Ramos (cell line): ENCODE data around the gene SSX4B.
"Not testable (repeated sequence)": the region's sequence is repeated elsewhere in the genome, so short reads cannot be mapped to it uniquely, and the experiment has no call there.

Experiments used
- in situ Hi-C: fragments of 300-500 bp; cut with MboI; formaldehyde crosslinking; loops from one replicate; pipeline ENCODE4 v1.14.3; 2022; ENCODE audit warnings: low sequenced_read_pairs; ENCODE audit not compliant: unreplicated experiment

Gene SSX4B, protein sequence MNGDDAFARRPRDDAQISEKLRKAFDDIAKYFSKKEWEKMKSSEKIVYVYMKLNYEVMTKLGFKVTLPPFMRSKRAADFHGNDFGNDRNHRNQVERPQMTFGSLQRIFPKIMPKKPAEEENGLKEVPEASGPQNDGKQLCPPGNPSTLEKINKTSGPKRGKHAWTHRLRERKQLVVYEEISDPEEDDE

GRCh38 chrX:48411860-48412259 lies at the start of gene SSX4B:
Gene SSX4B, minus strand, starts transcription at chrX:48411960. Its CDS starts 588 bp downstream, at chrX:48411372.
- in situ Hi-C loops, result not testable (repeated sequence)

DNA sequence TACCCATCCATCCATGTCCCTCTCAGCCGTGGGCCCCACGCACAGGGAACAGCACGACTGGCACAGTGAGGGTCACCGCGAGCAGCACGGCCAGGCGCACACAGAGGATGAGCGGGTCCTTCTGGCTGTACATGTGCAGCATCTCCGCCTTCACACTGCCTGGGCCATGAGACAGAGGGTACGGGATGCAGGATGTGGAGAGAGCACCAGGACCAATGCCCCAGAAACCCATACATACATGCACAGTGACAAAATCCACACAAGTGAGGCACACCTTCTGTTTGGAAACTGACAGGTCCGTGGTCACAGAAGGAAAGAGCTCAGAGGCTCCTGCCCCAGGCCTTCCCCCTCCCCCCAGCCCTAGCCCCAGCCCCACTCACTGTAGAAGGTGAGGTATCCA lies 48.8 kb upstream of the SSX4B start:
- in situ Hi-C loops, result no loop called here

- in situ Hi-C loops, result no loop called here
These were observed 48.3 kb upstream of the SSX4B start for GRCh38 chrX:48460031-48460430.

DNA sequence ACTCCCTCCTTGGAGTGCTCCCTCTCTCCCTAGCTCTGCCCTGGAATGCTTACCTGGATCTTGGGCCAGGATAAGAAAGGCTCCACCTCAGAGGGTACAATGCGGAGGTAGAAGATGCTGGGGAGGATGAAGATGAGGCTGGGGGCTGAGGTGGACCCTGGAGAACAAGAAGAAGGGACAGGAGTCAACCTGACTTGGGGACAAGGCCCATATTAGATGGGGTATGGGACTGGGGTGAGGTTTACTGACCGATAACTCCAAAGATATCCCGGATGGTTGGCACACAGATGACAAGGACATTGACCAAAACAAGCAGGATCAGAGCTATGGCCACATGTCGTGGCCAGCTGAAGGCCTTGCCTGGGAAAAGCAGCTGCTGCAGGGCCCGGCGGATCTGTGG lies 47.7 kb upstream of the SSX4B start:
- in situ Hi-C loops, result no loop called here

DNA sequence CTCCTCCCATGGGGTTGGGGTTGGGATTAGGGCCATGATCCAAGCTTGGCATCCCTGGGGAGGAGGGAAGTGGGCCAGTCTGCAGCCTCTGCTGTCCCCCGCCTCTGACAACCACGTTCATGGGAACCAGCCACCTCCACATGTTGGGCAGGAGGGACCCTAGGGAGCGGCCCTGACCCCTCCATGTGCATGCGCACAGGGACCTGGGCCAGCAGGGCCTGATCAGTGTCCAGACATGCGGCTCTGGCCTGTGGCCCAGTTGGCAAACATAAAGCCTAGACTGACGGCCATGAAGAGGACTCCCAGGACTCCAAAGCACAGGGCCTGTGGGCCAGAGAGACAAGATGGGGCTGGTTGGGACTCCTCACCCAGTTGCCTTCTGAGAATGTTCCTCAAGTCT lies 47.0 kb upstream of the SSX4B start:
- in situ Hi-C loops, result no loop called here

DNA sequence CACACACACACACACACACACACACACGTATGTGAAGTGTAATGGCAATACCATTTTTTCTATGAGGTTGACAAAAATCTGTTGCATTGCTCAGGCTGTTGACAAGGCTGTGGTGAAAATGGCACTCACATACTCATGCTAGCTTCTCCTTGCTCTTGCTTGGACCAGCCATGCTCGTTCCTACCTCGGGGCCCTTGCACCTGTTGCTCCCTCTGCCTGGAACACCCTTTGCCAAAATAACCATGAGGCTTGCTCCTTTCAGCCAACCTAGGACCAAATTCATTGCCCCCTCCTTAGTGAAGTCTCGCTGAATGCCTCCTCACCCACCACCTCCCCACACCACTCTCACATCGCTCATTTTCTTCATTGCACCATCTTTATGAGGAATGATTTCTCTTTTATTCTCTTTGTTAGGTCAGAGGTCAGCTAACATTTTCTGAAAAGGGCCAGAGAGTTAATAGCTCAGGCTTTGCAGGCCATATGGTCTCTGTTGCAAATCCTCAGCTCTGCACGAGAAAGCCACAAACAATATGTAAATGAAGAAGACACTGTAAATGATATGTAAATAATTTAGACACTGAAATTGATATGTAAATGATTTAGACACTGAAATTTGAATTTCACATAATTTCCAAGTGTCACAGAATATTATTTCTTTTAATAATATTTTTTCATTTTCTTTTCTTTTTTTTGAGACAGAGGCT lies 45.0 kb upstream of the SSX4B start:
- in situ Hi-C loops, result no loop called here

DNA sequence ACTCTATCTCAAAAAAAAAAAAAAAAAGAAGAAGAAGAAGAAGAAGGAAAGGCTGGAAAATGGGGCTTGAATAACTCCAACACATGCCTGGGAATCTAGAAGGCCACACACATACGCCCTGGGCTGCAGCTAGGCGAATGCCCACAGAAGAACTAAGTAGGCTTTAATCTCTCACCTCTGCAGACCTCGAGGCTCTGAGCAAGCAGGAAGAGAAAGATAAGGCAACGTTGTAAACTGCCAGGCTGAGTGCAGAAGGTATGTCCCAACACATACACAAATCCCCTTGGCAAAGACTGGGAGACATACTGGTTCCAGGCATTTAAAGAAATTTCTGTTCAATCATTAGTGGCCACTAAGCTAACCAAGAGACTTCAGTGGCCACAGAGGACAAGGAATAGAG lies 39.9 kb upstream of the SSX4B start:
- in situ Hi-C loops, result no loop called here

DNA sequence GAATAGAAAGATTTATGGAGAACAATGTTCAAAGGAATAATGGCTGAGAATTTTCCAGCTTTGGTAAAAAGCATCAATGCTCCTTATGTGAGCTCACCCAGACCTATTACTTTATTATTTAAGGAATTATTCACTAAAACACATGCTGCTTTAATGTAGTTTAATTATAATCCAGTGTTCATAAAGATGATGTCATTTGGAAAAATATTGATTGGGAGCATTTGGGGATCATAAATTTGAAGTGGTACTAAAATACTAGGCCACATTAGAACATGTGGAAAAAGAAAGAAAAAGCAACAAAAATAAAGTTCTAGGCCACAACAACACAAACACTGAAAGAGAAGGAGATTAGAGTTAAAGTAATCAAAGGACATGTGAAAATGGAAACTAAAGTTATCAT lies 38.3 kb upstream of the SSX4B start:
- in situ Hi-C loops, result no loop called here

DNA sequence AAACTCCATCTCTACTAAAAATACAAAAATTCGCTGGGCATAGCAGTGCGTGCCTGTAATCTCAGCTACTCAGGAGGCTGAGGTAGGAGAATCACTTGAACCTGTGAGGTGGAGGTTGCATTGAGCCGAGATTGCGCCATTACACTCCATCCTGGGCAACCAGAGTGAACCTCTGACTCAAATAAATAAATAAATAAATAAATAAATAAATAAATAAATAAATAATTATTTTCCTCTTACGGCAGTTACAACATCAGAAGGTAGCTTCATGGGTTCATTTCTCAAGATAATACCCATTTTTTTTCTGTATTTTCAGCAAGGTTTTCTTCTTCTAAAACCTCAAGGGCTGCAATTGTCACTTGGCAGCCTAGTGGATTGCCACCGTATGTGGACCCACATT lies 35.4 kb upstream of the SSX4B start:
- in situ Hi-C loops, result loop anchor here (25.0 kb wide), 1 partner anchor 185 kb away; the partner anchor contains the start of gene SSX1

- in situ Hi-C loops, result loop anchor here (25.0 kb wide), 1 partner anchor 171 kb away; the partner anchor contains the start of gene SSX1
These were observed 22.0 kb upstream of the SSX4B start for GRCh38 chrX:48433713-48434112.

DNA sequence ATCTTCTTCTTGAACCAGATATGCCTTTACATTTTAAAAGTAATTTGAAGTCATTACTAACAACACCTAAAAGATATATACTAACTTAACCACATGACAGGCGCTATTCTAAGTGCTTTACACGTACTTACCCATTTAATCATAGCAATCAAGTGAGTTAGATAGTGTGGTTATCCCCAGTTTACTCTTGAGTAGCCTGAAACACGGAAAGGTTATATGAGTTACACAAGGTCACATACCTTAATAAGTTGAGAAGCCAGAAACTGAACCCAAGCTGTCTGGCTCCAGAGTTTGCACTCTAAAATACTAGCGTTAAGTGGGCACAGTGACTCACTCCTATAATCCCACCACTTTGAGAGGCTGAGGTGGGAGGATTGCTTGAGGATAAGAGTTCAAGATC lies 18.4 kb upstream of the SSX4B start:
- in situ Hi-C loops, result loop anchor here (25.0 kb wide), 1 partner anchor 168 kb away; the partner anchor contains the start of gene SSX1

GRCh38 chrX:48429606-48430005 lies 17.8 kb upstream of the SSX4B start:
- in situ Hi-C loops, result loop anchor here (25.0 kb wide), 1 partner anchor 167 kb away; the partner anchor contains the start of gene SSX1

GRCh38 chrX:48427027-48427716 lies 15.4 kb upstream of the SSX4B start:
- in situ Hi-C loops, result loop anchor here (25.0 kb wide), 1 partner anchor 165 kb away; the partner anchor contains the start of gene SSX1

DNA sequence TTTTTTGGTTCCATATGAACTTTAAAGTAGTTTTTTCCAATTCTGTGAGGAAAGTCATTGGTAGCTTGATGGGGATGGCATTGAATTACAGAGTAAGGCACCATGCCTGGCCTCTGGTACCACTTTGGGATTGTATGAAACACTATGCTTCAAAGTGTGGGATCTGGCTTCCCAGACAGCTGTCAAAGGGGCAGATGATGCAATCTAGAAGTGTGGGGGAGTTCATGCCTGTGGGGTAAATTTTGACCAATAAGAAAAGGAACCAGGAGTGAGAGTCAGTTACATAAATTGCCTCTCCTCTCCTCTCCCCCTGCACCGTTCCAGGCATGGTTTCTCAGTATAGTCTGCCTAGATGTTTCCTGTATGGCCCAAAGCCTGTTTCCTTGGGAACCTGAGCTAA lies 13.9 kb downstream of the SSX4B start:
- in situ Hi-C loops, result not testable (repeated sequence)

- in situ Hi-C loops, result not testable (repeated sequence)
These were observed 14.8 kb downstream of the SSX4B start for GRCh38 chrX:48396931-48397330.

- in situ Hi-C loops, result not testable (repeated sequence)
These were observed 28.5 kb downstream of the SSX4B start, which contains the start of gene SSX4 for GRCh38 chrX:48383239-48383638. Gene SSX4, plus strand, starts transcription at chrX:48383539. Its CDS starts 515 bp downstream, at chrX:48384054.

GRCh38 chrX:48370408-48370807 lies 41.4 kb downstream of the SSX4B start:
- in situ Hi-C loops, result not testable (repeated sequence)

DNA sequence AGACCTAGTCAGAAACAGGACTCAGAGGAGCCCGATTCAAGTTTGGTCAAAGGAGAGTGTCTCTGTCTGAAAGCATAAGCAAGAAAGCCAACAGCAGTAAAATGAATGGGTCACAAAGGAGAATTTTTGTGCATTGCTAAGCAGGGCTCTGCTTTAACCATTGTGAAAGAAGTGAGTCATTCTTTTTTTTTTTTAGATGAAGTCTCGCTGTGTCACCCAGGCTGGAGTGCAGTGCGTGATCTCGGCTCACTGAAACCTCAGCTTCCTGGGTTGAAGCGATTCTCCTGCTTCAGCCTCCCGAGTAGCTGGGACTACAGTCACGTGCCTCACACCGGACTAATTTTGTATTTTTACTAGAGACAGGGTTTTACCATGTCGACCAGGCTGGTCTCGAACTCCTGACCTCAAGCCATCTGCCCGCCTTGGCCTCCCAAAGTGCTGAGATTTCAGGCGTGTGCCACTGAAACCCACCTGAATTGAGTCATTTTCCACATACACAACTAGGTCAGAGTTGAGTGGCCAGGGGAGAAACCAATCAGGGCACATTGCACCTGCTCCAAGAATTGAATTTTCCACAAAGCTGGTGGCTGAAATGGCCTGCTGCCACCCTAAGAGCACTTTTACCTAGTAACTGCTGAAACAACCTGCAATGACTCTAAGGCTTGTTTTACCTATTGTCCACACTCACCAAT lies 43.9 kb downstream of the SSX4B start:
- in situ Hi-C loops, result not testable (repeated sequence)

GRCh38 chrX:48359281-48359680 lies 52.5 kb downstream of the SSX4B start:
- in situ Hi-C loops, result not testable (repeated sequence)

- in situ Hi-C loops, result no loop called here
These were observed 54.1 kb downstream of the SSX4B start for GRCh38 chrX:48357681-48358080.
